ENCODE measurements around the gene OAS3. TPM values are rescaled to one million over a fixed set of nuclear protein-coding genes. Genes with fewer than 3 reads are reported as not detected.

The OAS3 gene
- total and polyA plus RNA-seq, 2 experiments from 2014 or later, result 0.22 to 0.35 TPM

GRCh38 chr12:112969547-112970306, 31.5 kb downstream of the OAS3 start:
- Histone ChIP-seq H3K9me3 (ENCODE audit: low read depth) (no peaks in the 10 kb centered on the region), H3K9ac (no peak overlapping the region), H3K79me2 (ENCODE audit: insufficient read depth) (no peaks in the 10 kb centered on the region), H3K27ac (no peak overlapping the region), H3K4me2 (ENCODE audit: unreplicated experiment) (no peak overlapping the region), H3K27me3 (replicated peaks; ENCODE audit: insufficient read depth) (no peaks in the 10 kb centered on the region), H3K9me2 (ENCODE audit: insufficient read depth) (no peaks in the 10 kb centered on the region), H3F3A (ENCODE audit: insufficient read depth) (0 out of 2 replicates have a peak, but pooled peaks cover 4% of the 10 kb centered on the region), H2AFZ (no peak overlapping the region), H3K36me3 (ENCODE audit: low read depth) (no peaks in the 10 kb centered on the region), H3K4me1 (ENCODE audit: insufficient read depth) (no peaks in the 10 kb centered on the region; the same call in 1 of the 2 replicates), H4K20me1 (ENCODE audit: insufficient read depth) (no peaks in the 10 kb centered on the region), H3K4me3 (no peak overlapping the region)
- in situ Hi-C loops (cut with MboI), result no loop called here
- TF ChIP-seq EZH2phosphoT487 (IDR thresholded peaks at IDR 0.05; ENCODE audit: insufficient read depth, low read depth) (no peak), EZH2 (IDR thresholded peaks at IDR 0.05; ENCODE audit: insufficient read depth, poor library complexity, severe bottlenecking) (no peak)
- 74% methylated on average over 8 of the region's 8 CpGs for WGBS, 2 experiments (ENCODE audit: low coverage in 1 of 2, low lambda C conversion rate in 2 of 2, missing lambda C conversion rate in 2 of 2)
- DNase-seq, result no peak

- H4K20me1 ChIP-seq (ENCODE audit: insufficient read depth), result no peaks in the 10 kb centered on the region
- in situ Hi-C loops (cut with MboI), result no loop called here
Observed at GRCh38 chr12:112970391-112970790, 32.1 kb downstream of the OAS3 start.

GRCh38 chr12:112971248-112971647, 33.0 kb downstream of the OAS3 start:
- Histone ChIP-seq H4K20me1 (ENCODE audit: insufficient read depth) (no peaks in the 10 kb centered on the region), H3K36me3 (ENCODE audit: low read depth) (no peaks in the 10 kb centered on the region), H3K27me3 (replicated peaks; ENCODE audit: insufficient read depth) (no peaks in the 10 kb centered on the region), H3K4me3 (no peak overlapping the region), H3F3A (ENCODE audit: insufficient read depth) (0 out of 2 replicates have a peak, but pooled peaks cover 4% of the 10 kb centered on the region), H3K9me2 (ENCODE audit: insufficient read depth) (no peaks in the 10 kb centered on the region), H3K9ac (no peak overlapping the region), H3K9me3 (ENCODE audit: low read depth) (no peaks in the 10 kb centered on the region), H3K4me2 (ENCODE audit: unreplicated experiment) (no peak overlapping the region), H3K79me2 (ENCODE audit: insufficient read depth) (no peaks in the 10 kb centered on the region), H3K27ac (no peak overlapping the region), H3K4me1 (ENCODE audit: insufficient read depth) (no peaks in the 10 kb centered on the region; the same call in 1 of the 2 replicates), H2AFZ (no peak overlapping the region)
- no peak for TF ChIP-seq EZH2phosphoT487 (IDR thresholded peaks at IDR 0.05; ENCODE audit: insufficient read depth, low read depth)
- in situ Hi-C loops (cut with MboI), result no loop called here
- DNase-seq, result no peak
- WGBS, 2 experiments (ENCODE audit: low coverage in 1 of 2, low lambda C conversion rate in 2 of 2, missing lambda C conversion rate in 2 of 2), result 42 to 53% methylated on average over 5 of the region's 5 CpGs

More at GRCh38 chr12:112970391-112970790, 32.1 kb downstream of the OAS3 start:
- Histone ChIP-seq H3K4me3 (no peak overlapping the region), H3K36me3 (ENCODE audit: low read depth) (no peaks in the 10 kb centered on the region), H3K27ac (no peak overlapping the region), H3F3A (ENCODE audit: insufficient read depth) (0 out of 2 replicates have a peak, but pooled peaks cover 4% of the 10 kb centered on the region), H2AFZ (no peak overlapping the region), H3K4me2 (ENCODE audit: unreplicated experiment) (no peak overlapping the region), H3K4me1 (ENCODE audit: insufficient read depth) (no peaks in the 10 kb centered on the region; the same call in 1 of the 2 replicates), H3K9me2 (ENCODE audit: insufficient read depth) (no peaks in the 10 kb centered on the region), H3K9me3 (ENCODE audit: low read depth) (no peaks in the 10 kb centered on the region), H3K27me3 (replicated peaks; ENCODE audit: insufficient read depth) (no peaks in the 10 kb centered on the region), H3K79me2 (ENCODE audit: insufficient read depth) (no peaks in the 10 kb centered on the region), H3K9ac (no peak overlapping the region)
- no peak for TF ChIP-seq EZH2phosphoT487 (IDR thresholded peaks at IDR 0.05; ENCODE audit: insufficient read depth, low read depth)
- TF ChIP-seq EZH2 (IDR thresholded peaks at IDR 0.05; ENCODE audit: insufficient read depth, poor library complexity, severe bottlenecking), result no peak
- DNase-seq, result no peak
- WGBS, 2 experiments (ENCODE audit: low coverage in 1 of 2, low lambda C conversion rate in 2 of 2, missing lambda C conversion rate in 2 of 2), result 45 to 46% methylated on average over 2 of the region's 2 CpGs

GRCh38 chr12:112973011-112973735, 34.9 kb downstream of the OAS3 start:
- Histone ChIP-seq H3K27ac (no peak overlapping the region), H3K9me2 (ENCODE audit: insufficient read depth) (no peaks in the 10 kb centered on the region), H3K9ac (no peak overlapping the region), H3K4me1 (ENCODE audit: insufficient read depth) (peaks cover 3% of the 10 kb centered on the region; the same call in 1 of the 2 replicates), H3K4me2 (ENCODE audit: unreplicated experiment) (no peak overlapping the region), H4K20me1 (ENCODE audit: insufficient read depth) (no peaks in the 10 kb centered on the region), H3K9me3 (ENCODE audit: low read depth) (no peaks in the 10 kb centered on the region), H2AFZ (no peak overlapping the region), H3F3A (ENCODE audit: insufficient read depth) (0 out of 2 replicates have a peak, but pooled peaks cover 4% of the 10 kb centered on the region), H3K4me3 (no peak overlapping the region), H3K27me3 (replicated peaks; ENCODE audit: insufficient read depth) (no peaks in the 10 kb centered on the region), H3K36me3 (ENCODE audit: low read depth) (no peaks in the 10 kb centered on the region), H3K79me2 (ENCODE audit: insufficient read depth) (no peaks in the 10 kb centered on the region)
- WGBS, 2 experiments (ENCODE audit: low coverage in 1 of 2, low lambda C conversion rate in 2 of 2, missing lambda C conversion rate in 2 of 2), result 17 to 20% methylated on average over 4 of the region's 4 CpGs
- TF ChIP-seq EZH2 (IDR thresholded peaks at IDR 0.05; ENCODE audit: insufficient read depth, poor library complexity, severe bottlenecking) (no peak), EZH2phosphoT487 (IDR thresholded peaks at IDR 0.05; ENCODE audit: insufficient read depth, low read depth) (no peak)
- in situ Hi-C loops (cut with MboI), result no loop called here
- peak; percentile 10 for DNase-seq

Measured in GM23248 (cell line).